PFSK-1 (cell line): Measurements from ENCODE around the gene SYNGAP1.

Source experiments
- FOXP2 ChIP-seq: optimal IDR thresholded peaks from 2 replicates; pipeline ENCODE3; 2011; ENCODE audit warnings: borderline replicate concordance, control low read depth, inconsistent platforms; ENCODE audit not compliant: insufficient read depth; ENCODE audit errors: extremely low read length, extremely low read depth
- POLR2AphosphoS5 ChIP-seq: IDR thresholded peaks from 2 replicates; pipeline ENCODE4 v1.6.1; 2012; ENCODE audit warnings: low read depth, mild to moderate bottlenecking, control low read depth, low read length, moderate library complexity
- REST ChIP-seq, 2 experiments: IDR thresholded peaks; 2 replicates each; pipeline versions ENCODE4 v1.6.1 to v1.8.0; 2011 to 2012; ENCODE audit warnings: low read depth in 2 of 2, low read length in 2 of 2, control low read depth in 1 of 2, inconsistent platforms in 1 of 2, mild to moderate bottlenecking in 1 of 2, moderate library complexity in 1 of 2; ENCODE audit not compliant: insufficient read depth in 1 of 2
- SIN3A ChIP-seq: IDR thresholded peaks from 2 replicates; pipeline ENCODE4 v1.6.1; 2012; ENCODE audit warnings: mild to moderate bottlenecking, low read length, moderate library complexity, borderline replicate concordance; ENCODE audit not compliant: insufficient read depth
- TAF1 ChIP-seq: IDR thresholded peaks from 2 replicates; pipeline ENCODE4 v1.6.1; 2012; ENCODE audit warnings: low read length, control low read depth, borderline replicate concordance; ENCODE audit not compliant: insufficient read depth

SYNGAP1 gene

GRCh38 chr6:33426590-33427511, 7.0 kb downstream of the SYNGAP1 start:
- TF ChIP-seq REST (IDR thresholded peaks at IDR 0.05; ENCODE audit: insufficient read depth in 1 of 2, low read depth in 2 of 2, low read length in 2 of 2) (no peak), POLR2AphosphoS5 (no peak), TAF1 (no peak), SIN3A (no peak), FOXP2 (no peak)

GRCh38 chr6:33427585-33428223, 7.8 kb downstream of the SYNGAP1 start:
- TF ChIP-seq SIN3A, result 0 out of 2 replicates have a peak, but pooled peaks have one; percentile 51
- TF ChIP-seq FOXP2, result no peak

DNA sequence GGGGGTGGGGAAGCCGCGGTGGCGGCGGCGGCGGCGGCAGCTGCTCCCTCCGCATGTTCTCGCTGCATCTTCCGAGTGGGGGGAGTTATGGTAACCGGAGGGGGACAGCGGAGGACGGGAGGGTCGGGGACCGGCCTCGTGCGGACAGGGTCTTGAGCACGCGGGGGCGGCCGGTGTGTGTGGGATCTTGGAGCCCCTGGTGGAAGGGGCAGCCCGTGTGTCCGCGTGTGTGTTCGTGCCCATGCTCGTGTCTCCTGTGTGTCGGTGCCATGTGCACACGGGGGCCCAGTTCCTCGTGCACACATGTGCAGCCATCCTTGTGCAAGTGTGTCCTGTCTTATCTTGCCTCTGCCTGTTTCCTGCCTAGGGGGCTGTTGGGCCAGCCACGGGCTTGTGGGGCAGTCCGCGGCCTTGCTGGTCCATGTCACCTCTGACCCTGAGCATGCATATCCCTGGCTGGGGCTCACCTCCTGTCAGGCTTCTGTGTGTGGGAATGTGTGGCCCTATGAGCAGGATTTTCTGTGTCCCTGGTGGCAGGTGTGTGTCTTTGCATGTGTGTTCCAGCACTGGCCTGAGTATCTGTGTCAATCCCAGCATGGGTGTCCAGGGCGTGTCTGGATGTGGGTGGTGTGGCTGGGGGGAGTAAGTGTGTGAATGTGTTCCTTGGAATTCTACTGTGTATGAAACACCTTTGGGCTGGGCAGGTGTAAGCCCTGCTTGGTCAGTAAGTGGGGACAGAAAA, 8.5 kb downstream of the SYNGAP1 start:
- no peak for TF ChIP-seq SIN3A
- TF ChIP-seq POLR2AphosphoS5, result no peak
- TF ChIP-seq TAF1, result no peak

GRCh38 chr6:33428966-33429749, 9.3 kb downstream of the SYNGAP1 start:
- TF ChIP-seq TAF1 (no peak), SIN3A (no peak), FOXP2 (no peak), POLR2AphosphoS5 (no peak), REST (IDR thresholded peaks at IDR 0.05; ENCODE audit: insufficient read depth in 1 of 2, low read depth in 2 of 2, low read length in 2 of 2) (no peak)

DNA sequence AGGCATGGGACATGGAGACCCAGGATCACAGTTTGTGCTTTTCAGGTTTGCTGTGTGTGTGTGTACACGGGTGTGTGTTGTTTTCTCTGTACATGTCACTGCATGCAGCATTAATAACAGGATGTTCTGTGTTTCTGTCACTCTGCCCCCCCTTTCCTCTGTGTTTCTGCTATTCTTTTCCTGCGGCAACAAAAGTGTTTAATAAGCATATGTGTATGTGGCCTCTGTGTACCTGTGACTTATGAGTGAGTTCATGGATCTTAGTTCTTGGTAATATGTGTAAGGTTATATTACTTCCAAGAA, 9.8 kb downstream of the SYNGAP1 start:
- TF ChIP-seq REST (IDR thresholded peaks at IDR 0.05; ENCODE audit: insufficient read depth in 1 of 2, low read depth in 2 of 2, low read length in 2 of 2) (no peak), FOXP2 (no peak), TAF1 (no peak), SIN3A (no peak), POLR2AphosphoS5 (no peak)
